SK-N-SH treated with all-trans-retinoic acid at 6 μM for 48 hours (cell line): ENCODE results near the gene CDC45.
A peak's percentile ranks its signal among the peaks of the same experiment; 100 is the strongest.

Experiments used
- ATAC-seq: fragments of 200-7000 bp; cut with Tn5 transposase; 3 replicates; pipeline ENCODE4 v1.9.1; 2020; ENCODE audit warnings: mild to moderate bottlenecking, moderate library complexity
- BACH2 ChIP-seq: fragments of 250-450 bp; sonication (Bioruptor Pico); IDR thresholded peaks from 2 replicates; pipeline ENCODE4 v1.9.0; 2021; ENCODE audit warnings: mild to moderate bottlenecking, borderline replicate concordance
- CSRNP3 ChIP-seq: fragments of 250-450 bp; sonication (Bioruptor Pico); IDR thresholded peaks from 2 replicates; pipeline ENCODE4 v1.5.1; 2021; ENCODE audit warnings: mild to moderate bottlenecking, moderate library complexity
- ISL1 ChIP-seq: fragments of 250-450 bp; sonication (Bioruptor Pico); IDR thresholded peaks from 2 replicates; pipeline ENCODE4 v2.1.2; 2022; ENCODE audit warnings: mild to moderate bottlenecking, moderate library complexity
- PATZ1 ChIP-seq: fragments of 250-450 bp; sonication (Bioruptor Pico); IDR thresholded peaks from 2 replicates; pipeline ENCODE4 v1.8.0; 2020; ENCODE audit warnings: mild to moderate bottlenecking, moderate library complexity, borderline replicate concordance
- POU6F1 ChIP-seq: fragments of 250-450 bp; sonication (Bioruptor Pico); IDR thresholded peaks from 2 replicates; pipeline ENCODE4 v1.8.0; 2021; ENCODE audit warnings: low read depth, mild to moderate bottlenecking, moderate library complexity, borderline replicate concordance
- PPARA ChIP-seq: fragments of 250-450 bp; sonication (Bioruptor Pico); IDR thresholded peaks from 2 replicates; pipeline ENCODE4 v1.5.0; 2020; ENCODE audit warnings: mild to moderate bottlenecking, borderline replicate concordance
- RARB ChIP-seq: fragments of 250-450 bp; sonication (Bioruptor Pico); IDR thresholded peaks from 2 replicates; pipeline ENCODE4 v1.8.0; 2021; ENCODE audit warnings: mild to moderate bottlenecking, moderate library complexity
- SNAI2 ChIP-seq: fragments of 250-450 bp; sonication (Bioruptor Pico); IDR thresholded peaks from 2 replicates; pipeline ENCODE4 v1.5.0; 2020; ENCODE audit warnings: mild to moderate bottlenecking, moderate library complexity
- TOX ChIP-seq: fragments of 250-450 bp; sonication (Bioruptor Pico); IDR thresholded peaks from 2 replicates; pipeline ENCODE4 v1.8.0; 2021; ENCODE audit warnings: mild to moderate bottlenecking, moderate library complexity, borderline replicate concordance
- TSHZ2 ChIP-seq: fragments of 250-450 bp; sonication (Bioruptor Pico); IDR thresholded peaks from 2 replicates; pipeline ENCODE4 v1.5.0; 2020; ENCODE audit warnings: mild to moderate bottlenecking, moderate library complexity
- ZC3H10 ChIP-seq: fragments of 250-450 bp; sonication (Bioruptor Pico); IDR thresholded peaks from 2 replicates; pipeline ENCODE4 v1.5.1; 2021; ENCODE audit warnings: mild to moderate bottlenecking, moderate library complexity
- ZFP3 ChIP-seq: fragments of 250-450 bp; sonication (Bioruptor Pico); IDR thresholded peaks from 2 replicates; pipeline ENCODE4 v1.5.0; 2020; ENCODE audit warnings: mild to moderate bottlenecking, moderate library complexity
- ZFP30 ChIP-seq: fragments of 450-650 bp; formaldehyde crosslinking; IDR thresholded peaks from 2 replicates; pipeline ENCODE4 v1.5.0; 2022; ENCODE audit warnings: mild to moderate bottlenecking, moderate library complexity
- ZNF565 ChIP-seq: fragments of 450-650 bp; formaldehyde crosslinking; conservative IDR thresholded peaks from 2 replicates; pipeline ENCODE4 v1.5.0; 2020; ENCODE audit warnings: low read depth, mild to moderate bottlenecking, moderate library complexity
- ZNF70 ChIP-seq: fragments of 450-650 bp; formaldehyde crosslinking; IDR thresholded peaks from 2 replicates; pipeline ENCODE4 v1.5.0; 2020; ENCODE audit warnings: mild to moderate bottlenecking, moderate library complexity
- ZNF8 ChIP-seq: fragments of 450-650 bp; formaldehyde crosslinking; IDR thresholded peaks from 2 replicates; pipeline ENCODE4 v1.5.0; 2020; ENCODE audit warnings: mild to moderate bottlenecking, moderate library complexity

The CDC45 gene

GRCh38 chr22:19455585-19456370, 23.9 kb upstream of the CDC45 start:
- TF ChIP-seq TOX (CRISPR knock-in tag) (no peak), ZNF70 (CRISPR knock-in tag) (no peak), CSRNP3 (CRISPR knock-in tag) (no peak), ZNF565 (CRISPR knock-in tag) (no peak), ISL1 (CRISPR knock-in tag) (no peak), PATZ1 (no peak), RARB (CRISPR knock-in tag) (no peak), SNAI2 (CRISPR knock-in tag) (no peak), ZFP30 (CRISPR knock-in tag) (no peak), POU6F1 (no peak), ZC3H10 (CRISPR knock-in tag) (no peak), BACH2 (no peak), PPARA (CRISPR knock-in tag) (no peak), ZNF8 (no peak), ZFP3 (CRISPR knock-in tag) (no peak)
- ATAC-seq, result peak; percentile 55; the same call in 1 of the 3 replicates

GRCh38 chr22:19456541-19456940, 23.2 kb upstream of the CDC45 start:
- no peak for TF ChIP-seq SNAI2 (CRISPR knock-in tag)
- TF ChIP-seq ZC3H10 (CRISPR knock-in tag), result no peak
- no peak for ATAC-seq

- ATAC-seq, result no peak
- TF ChIP-seq ZNF70 (CRISPR knock-in tag) (no peak), TSHZ2 (CRISPR knock-in tag) (no peak)
- TF ChIP-seq, all 23 proteins: peak for 0
Observed at GRCh38 chr22:19457828-19458428, 21.8 kb upstream of the CDC45 start.

GRCh38 chr22:19460036-19460435, 19.7 kb upstream of the CDC45 start:
- TF ChIP-seq ZFP30 (CRISPR knock-in tag) (no peak), ZFP3 (CRISPR knock-in tag) (no peak), RARB (CRISPR knock-in tag) (no peak), ZNF70 (CRISPR knock-in tag) (no peak), ISL1 (CRISPR knock-in tag) (no peak)
- TF ChIP-seq, all 23 proteins: peak for 0
- no peak for ATAC-seq

- no peak for TF ChIP-seq RARB (CRISPR knock-in tag)
- ATAC-seq, result no peak
Observed at GRCh38 chr22:19461506-19461905, 18.2 kb upstream of the CDC45 start.
